Inflammatory macrophage treated with lipopolysaccharide for 1 hour (primary cell): Measurements from ENCODE around the gene GPR39.
A peak's percentile ranks its signal among the peaks of the same experiment; 100 is the strongest.

Experiments
- DNase-seq, 2 donors: peaks; one replicate each; pipeline ENCODE4 v3.0.0-alpha.2; 2020 to 2022

GPR39 gene

DNA sequence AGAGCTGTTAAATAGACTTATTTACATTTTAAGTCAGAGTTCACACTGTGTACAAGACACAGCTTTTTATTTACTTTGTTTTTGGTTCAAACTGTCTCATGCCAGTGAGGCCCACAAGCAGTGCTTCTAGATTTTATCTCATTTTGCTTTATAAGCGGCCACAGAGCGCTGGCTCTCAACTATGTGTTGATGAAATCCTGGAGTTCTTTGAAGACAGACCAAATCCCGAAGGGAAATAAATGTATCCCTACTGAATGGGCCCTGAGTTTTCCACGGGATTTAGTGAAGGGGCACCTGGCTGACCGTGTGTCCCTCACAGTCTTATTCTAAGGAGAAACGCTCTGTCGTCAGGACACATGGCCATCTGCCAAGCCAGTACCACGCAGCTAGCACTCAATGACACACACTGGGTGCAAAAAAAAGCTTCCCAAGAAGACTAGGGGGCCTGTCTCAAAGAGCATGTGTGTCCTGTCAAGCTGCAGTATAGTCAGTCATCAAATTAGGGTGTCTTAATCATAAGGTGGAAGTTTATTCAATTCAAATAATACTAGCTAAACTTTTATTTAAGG is 230.0 kb downstream of the GPR39 start:
- DNase-seq, result no peak

DNA sequence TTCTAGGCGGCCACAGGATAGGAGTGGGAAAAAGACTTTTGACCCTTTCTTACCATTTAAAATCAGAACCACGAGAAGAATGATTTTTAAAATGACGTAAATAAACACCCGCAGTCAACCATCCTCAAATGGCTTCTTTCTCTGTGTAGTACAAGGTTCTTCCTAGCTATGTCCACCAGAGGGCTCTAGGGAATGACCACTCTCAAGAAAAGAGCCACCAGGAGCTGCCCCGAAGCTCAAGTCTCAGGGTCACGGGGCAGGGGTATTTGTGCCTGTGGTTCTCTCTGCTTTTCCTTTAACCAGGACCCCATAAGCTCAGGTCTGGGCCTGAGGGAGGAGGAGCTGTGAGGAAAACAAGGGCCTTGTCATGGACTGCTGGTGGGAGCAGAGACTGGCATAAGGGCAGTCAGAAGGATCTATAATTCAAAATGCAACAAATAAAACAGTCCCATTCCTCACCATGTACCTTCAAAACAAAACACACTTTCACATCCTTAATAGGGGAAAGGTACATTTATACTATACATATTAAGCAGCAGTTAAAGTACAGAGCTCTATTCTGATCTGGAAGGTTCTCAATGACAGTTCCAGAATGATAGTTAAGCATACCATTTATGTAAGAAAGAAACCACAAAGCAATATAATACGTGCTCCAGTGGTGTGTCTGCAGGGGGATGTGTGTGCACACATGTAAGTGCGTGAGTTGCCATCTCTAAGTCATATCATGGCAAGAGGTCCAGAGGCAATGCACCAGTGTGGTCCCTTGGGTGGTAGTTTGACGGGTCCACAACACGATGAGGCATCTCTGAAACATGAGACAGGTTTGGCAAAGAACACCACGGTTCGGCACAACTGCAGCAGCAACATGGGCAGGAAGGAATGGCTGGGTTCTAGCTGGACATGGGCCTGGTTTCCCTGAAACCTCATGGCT is 234.8 kb downstream of the GPR39 start:
- peak in 1 of 2 donors; percentile 33 for DNase-seq

DNA sequence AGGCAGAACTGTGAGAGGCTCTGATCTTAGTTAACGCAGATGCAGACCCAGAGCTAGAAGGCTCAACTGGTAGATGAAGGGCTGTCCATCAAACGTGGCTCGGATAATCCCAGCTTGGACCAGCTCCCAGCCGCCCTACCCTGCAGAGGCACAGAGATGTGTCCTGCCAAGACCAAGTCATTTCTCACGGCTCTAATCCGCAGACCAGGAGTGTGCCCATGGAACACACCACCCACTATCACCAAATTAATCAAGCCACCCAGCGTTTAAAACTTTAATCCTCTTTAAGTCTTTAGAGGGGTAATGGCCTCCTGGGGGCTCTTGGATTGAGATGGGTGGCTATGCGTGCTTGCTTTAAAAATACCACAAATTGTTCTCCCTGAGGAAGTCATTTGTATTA is 235.9 kb downstream of the GPR39 start:
- DNase-seq, result no peak

DNA sequence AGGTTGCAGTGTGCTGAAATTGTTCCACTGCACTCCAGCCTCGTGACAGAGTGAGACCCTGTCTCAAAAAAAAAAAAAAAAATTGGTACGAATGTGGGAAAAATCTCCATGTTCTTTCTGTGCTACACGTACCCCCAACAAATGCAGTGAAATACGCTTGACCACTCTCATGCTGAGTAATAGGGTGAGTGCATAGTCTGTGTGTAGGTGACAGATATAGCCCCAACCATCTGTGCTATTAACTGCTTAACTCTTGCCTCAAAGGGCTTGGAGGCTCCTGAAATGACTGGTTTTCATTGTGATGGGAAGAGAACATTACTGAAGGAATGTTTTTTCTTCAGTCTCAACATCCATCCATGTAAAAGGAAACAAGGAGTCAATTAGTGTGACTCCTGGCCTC is 237.7 kb downstream of the GPR39 start:
- DNase-seq, result no peak

GRCh38 chr2:132654968-132655367 is 238.4 kb downstream of the GPR39 start:
- no peak for DNase-seq

- no peak for DNase-seq
Observed at GRCh38 chr2:132656266-132656975, 239.8 kb downstream of the GPR39 start.

DNA sequence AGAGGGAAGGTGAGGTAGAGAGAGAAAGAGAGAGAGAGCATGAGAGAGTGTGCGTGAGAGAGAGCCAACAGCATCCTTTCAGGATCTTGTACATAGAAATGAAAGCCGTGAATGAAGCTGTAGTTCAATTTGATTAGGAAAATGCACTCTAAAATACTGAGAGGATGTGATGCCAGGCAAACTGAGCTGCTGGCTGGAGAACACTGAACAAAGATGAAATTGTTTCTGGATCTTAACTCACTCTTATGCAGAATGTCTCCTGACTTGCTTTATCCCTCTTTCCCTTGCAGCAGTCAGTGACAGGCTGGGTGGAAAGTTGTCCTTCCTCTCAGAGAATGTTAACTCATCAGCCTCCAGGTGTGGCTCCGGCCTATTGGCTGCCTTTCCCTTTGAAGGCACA is 242.7 kb downstream of the GPR39 start:
- DNase-seq, result no peak

DNA sequence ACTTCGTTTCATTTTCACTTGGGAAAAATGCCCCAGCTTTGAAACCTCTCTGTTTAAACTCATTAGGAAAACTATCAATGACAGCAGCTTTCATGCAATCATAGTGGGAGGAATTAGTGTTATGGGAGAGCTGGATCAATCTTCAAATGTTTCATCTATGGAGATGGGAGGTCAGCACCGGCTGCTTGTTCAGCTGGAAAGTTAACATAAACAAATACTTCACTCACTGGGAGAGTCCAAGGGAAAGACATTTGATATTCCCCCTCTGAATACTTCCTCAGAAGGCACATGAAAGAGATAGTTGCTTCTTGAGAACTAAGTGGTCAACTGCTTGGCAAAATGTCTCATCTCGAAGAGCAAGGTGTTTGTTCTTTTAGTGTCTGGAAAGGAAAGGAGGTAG is 246.1 kb downstream of the GPR39 start:
- no peak for DNase-seq

GRCh38 chr2:132664096-132664495 is 247.5 kb downstream of the GPR39 start:
- DNase-seq, result no peak

DNA sequence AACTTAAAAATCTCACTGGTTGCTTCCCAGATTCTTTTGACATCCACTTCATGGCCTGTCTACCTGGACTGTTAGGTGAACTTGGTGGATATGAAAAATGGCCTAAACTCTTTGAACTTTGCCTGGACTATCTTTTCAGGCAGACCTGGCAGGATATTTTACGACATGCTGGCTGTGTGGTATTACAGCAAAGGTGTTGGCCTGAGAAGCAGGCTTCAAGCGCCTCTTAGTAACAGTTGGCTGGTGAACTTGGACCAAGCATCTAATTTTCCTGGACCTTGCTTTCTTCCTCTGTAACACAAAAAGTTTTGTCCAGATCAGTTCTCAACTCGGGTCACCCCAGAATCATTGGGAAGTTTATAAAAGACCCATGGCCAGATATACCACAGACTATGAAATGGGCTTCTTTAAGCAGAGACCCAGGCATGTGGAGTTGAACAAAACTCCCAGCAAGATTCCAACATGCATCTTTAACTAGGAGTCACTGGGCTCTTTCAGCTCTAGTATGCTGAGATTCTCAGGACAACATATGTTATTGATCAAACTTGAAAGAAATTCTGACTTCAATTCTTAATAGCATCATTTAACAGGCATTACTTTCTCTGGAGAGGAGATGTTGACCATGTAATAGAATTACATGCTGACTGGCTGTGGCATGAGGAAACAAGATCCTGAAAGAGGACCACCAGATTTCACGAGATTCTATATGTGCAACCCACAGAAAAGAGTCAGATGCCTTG is 249.0 kb downstream of the GPR39 start:
- no peak for DNase-seq

- DNase-seq, result no peak
Observed at GRCh38 chr2:132667706-132668105, 251.1 kb downstream of the GPR39 start.

DNA sequence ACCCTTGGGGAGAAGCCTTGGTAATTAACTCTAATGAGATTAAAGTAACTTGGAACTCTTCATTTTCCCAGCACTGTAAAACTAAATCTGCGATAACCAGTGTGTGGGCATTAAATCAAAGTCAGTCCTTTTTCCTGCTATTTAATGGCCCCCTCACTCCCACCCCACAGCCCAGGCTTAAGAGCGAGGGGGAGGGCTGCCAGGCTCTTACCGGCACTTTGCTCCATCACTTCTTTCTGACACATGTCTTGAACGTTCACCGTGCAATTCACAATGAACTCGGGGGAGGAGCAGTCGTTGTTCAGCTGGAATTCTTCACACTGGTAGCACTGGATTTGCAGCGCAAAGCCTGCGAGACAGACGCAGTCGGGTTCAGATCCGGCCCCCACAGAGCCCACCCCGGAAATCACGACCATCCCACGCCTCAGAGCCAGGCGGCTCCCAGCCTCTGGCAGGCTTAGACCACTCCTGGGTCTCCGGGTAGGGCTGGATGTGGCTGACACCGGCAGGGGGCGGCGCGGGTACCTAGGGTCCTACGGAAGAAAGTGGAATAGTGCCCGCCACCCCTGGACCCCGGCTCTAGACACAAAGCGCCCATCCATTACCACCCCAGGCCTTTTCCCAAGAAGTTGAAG is 251.7 kb downstream of the GPR39 start:
- no peak for DNase-seq

GRCh38 chr2:132668987-132669907 is 252.6 kb downstream of the GPR39 start:
- DNase-seq, result no peak

DNA sequence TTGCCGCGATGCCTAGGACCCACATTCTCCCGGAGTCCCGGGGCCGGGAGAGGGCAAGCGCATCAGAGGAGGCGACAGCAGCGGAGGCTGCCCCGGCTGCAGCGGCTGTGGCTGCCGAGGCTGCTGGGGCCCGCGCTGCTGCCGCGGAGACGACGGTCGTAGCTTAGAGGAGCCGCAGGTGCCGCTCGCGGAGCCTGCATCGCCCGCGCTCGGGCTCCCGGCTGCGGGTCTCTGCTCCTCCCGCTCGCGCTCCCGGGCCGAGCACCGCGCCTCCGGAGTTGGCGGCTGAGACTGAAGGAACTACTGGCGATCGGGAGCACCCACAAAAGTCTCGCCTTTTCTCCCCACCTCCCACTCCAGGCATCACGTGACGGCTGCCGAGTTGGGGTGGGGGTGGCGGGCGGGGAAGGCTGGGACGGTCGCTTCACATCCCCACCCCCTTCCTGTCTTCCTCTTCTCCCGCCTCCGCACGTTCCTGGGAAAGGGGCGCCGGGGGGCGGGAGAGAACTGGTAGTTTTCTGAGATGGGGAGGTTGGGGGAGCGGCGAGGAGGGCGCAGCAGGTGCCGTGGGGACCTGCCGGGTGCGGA is 253.4 kb downstream of the GPR39 start, which contains the start of gene LYPD1:
Gene LYPD1, minus strand, starts transcription at position 298 of the 588 bp plus-strand sequence. Its CDS starts 273 bp downstream, at position 25.
- DNase-seq, result no peak

DNA sequence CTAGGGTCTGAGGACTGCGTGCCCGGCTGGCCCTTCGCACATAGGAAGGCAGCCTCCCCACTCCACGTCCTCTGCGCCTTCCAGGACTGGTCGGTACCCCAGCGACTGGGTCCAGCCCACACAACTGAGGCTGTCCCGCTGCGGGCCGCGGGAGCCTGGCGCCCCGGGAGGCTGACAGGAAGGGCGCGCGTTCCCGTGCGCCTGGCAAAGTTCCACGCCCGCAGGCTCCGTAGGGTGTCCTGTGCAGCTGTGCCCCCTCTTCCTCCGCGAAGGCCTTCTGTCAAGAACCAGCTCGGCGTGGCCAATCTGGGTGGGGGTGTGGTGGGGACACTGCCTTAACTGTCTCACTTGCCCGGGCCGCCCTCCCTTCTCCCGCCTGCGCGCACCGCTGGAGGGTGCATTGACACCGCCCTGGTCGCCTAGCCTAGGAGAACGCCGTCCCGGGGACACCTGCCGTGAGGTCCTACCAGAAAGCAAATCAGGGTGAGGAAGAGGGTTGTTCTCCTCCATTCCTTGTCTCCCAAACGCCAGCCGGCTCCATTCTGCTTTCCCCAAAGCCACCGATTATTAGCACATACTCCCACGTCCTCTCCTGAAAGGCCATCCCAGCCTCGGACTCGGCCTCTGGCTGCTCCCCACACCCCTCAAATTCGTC is 254.0 kb downstream of the GPR39 start:
- no peak for DNase-seq

GRCh38 chr2:132671151-132671835 is 254.7 kb downstream of the GPR39 start:
- DNase-seq, result no peak

- DNase-seq, result peak in 1 of 2 donors; percentile 1
Observed at GRCh38 chr2:132676999-132677398, 260.4 kb downstream of the GPR39 start.

DNA sequence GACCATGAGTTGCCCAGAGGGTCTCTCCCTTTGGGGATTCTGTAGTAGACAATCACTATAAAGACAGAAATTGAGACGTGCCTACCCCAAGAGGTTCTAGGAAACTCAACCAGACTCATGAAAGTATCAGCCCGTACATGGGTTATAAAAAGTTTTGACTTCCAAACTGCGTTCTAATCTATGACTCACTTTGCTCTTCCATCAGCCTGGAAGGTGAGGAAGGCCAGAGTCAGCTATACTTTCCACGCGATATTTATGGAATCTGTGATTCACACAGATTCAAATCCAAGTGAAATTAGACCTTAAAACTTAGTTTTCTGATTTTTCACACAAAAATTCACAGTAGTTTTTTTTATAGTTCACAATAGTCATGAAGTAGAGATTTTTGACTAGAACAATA is 261.1 kb downstream of the GPR39 start:
- DNase-seq, result no peak

DNA sequence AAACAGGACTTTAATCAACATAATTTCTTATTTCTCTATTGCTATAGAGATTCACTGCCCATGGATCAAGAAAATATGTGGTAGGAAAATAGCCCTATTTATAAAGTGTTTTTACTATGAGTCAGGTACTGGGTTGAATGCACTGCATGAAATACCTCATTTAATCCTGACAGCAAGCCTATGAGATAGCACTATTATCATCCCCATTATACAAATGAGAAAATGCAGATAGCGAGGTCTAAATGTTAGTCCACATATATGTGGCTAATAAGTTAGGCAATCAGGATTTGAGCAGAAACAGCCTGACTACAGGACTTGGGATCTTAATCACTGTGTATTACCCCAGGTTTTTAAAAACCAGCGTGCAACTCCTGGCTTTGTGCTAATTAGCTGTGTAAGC is 261.9 kb downstream of the GPR39 start:
- no peak for DNase-seq

- DNase-seq, result no peak
Observed at GRCh38 chr2:132680544-132680943, 263.9 kb downstream of the GPR39 start.
